Mammary epithelial cell (primary cell): ENCODE measurements around the gene CEP57.

Source experiments
- CTCF ChIP-seq, 2 donors: IDR thresholded peaks in 1 of 2; conservative IDR thresholded peaks in 1 of 2; 2 replicates each; pipeline ENCODE4 v1.5.1; 2011 to 2012; ENCODE audit warnings: inconsistent platforms in 2 of 2, low read length in 2 of 2, mild to moderate bottlenecking in 2 of 2, control low read depth in 1 of 2, low read depth in 1 of 2; ENCODE audit not compliant: insufficient read depth in 1 of 2; ENCODE audit errors: extremely low read depth in 1 of 2
- EZH2 ChIP-seq: IDR thresholded peaks from 2 replicates; pipeline ENCODE4 v1.6.1; 2012; ENCODE audit warnings: low read length, inconsistent platforms, borderline replicate concordance

GRCh38 chr11:95802806-95803205 lies 12.5 kb downstream of the CEP57 start:
- TF ChIP-seq CTCF (conservative IDR thresholded peaks at IDR 0.05 in 1 of 2, IDR thresholded peaks at IDR 0.05 in 1 of 2; ENCODE audit: extremely low read depth in 1 of 2, insufficient read depth in 1 of 2, low read depth in 1 of 2, low read length in 2 of 2) (no peak), EZH2 (no peak)
